ENCODE data around the gene STAT2.

STAT2 gene

DNA sequence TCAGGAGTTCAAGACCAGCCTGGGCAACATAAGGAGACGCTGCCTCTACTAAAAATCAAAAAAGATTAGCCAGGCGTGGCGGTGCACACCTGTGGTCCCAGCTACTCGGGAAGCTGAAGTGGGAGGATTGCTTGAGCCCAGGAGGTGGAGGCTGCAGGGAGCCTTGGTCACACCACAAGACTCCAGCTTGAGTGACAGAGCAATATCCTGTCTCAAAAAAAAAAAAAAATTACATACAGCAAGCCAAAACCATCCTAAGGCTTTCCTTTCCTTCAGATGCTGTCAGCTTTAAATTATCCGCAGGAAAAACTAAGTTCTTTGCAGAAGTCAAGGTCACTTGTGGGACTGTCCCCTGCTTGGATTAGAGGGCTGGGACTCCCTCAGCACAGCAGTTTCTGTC, 61.1 kb downstream of the STAT2 start:
- in situ Hi-C loops (cut with MboI; ENCODE audit: low sequenced_read_pairs): no loop called here

DNA sequence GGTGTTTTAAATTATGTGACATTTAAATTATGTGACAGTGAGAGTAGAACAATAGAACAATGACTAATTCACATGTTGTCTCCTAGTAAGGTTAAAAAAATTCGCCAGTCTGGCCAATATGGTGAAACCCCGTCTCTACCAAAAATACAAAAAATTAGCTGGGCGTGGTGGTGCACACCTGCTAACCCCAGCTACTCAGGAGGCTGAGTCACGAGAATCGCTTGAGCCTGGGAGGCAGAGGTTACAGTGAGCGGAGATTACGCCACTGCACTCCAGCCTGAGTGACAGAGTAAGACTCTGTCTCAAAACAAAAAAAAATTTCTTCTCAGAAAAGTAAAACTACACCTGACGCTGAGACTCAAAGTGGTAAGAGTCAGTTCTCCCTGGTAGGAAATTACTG, 62.5 kb downstream of the STAT2 start:
- in situ Hi-C loops (cut with MboI; ENCODE audit: low sequenced_read_pairs): no loop called here

DNA sequence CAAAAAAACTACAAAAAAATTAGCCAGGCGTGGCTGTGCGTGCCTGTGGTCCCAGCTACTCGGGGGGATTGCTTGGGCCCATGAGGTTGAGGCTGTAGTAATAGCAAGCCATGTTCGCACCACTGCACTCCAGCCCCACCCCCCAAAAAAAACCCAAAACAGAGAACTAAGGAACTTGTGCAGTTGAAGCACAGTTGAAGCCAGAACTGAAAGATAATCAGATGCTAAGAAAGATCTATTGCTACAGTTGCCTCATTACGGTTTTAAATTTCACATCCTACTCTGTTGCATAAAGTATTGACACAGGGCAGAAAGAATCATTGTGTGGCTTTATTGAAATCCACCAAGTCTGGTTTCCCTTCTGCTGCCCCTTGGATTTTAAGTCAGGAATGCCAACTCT, 63.6 kb downstream of the STAT2 start:
- in situ Hi-C loops (cut with MboI; ENCODE audit: low sequenced_read_pairs): no loop called here

DNA sequence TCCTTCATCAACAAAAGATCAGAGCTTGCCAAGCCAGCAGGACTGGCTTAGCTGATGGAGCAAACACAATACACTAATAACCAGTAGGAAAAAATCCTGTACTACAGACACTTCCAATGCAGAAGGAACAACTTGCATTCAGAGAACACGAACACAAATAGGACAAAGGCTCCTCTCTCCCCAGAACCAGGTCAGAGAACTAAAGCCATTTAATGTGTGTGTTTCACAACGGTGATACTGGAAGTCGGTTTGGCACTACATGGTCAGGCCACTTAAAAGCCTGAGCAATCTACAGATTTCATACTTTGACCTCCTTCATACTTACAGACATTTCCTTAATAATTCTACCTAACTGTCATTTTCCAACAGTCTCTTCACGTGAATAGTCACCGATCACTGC, 66.1 kb downstream of the STAT2 start:
- in situ Hi-C loops (cut with MboI; ENCODE audit: low sequenced_read_pairs): no loop called here
